ENCODE measurements around the gene MLLT1.
A peak's percentile ranks its signal among the peaks of the same experiment; 100 is the strongest.

Gene MLLT1

GRCh38 chr19:6221878-6222746, 57.7 kb downstream of the MLLT1 start:
- DNase-seq (ENCODE audit: low read depth in 2 of 2): no peak

DNA sequence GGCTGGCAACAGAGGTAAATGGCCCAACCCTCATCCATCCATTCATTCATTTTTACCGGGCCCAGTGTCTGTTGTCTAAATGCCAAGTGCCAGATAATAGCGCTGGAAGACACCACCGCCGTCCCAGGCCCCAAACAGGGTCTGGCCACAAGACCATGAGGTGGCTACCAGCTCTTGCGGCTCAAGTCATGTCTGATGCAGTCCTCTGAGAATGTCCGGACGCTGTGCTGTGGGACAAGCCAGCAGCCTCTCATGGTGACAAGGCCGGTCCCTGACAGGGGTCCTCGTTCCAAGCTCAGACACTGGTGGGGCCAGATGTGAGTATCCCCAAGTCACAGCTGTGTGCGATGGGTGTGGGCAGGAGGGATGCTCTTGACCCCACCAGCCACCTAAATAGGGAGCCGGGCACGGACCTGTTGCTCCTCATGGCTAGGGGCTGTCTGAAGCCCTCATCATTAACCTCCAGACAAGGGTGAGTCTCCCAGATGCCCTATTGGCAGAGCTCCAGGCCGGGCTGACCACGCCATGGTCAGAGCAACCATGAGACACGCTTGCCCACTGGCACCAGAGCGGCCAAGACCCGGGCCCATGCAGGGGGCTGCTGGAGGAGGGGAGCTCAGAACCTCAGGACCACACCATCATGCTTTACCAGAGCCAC, 58.4 kb downstream of the MLLT1 start:
- no peak for DNase-seq (ENCODE audit: low read depth in 2 of 2)

- no peak for DNase-seq (ENCODE audit: low read depth in 2 of 2)
Observed at GRCh38 chr19:6220385-6221191, 59.2 kb downstream of the MLLT1 start.

DNA sequence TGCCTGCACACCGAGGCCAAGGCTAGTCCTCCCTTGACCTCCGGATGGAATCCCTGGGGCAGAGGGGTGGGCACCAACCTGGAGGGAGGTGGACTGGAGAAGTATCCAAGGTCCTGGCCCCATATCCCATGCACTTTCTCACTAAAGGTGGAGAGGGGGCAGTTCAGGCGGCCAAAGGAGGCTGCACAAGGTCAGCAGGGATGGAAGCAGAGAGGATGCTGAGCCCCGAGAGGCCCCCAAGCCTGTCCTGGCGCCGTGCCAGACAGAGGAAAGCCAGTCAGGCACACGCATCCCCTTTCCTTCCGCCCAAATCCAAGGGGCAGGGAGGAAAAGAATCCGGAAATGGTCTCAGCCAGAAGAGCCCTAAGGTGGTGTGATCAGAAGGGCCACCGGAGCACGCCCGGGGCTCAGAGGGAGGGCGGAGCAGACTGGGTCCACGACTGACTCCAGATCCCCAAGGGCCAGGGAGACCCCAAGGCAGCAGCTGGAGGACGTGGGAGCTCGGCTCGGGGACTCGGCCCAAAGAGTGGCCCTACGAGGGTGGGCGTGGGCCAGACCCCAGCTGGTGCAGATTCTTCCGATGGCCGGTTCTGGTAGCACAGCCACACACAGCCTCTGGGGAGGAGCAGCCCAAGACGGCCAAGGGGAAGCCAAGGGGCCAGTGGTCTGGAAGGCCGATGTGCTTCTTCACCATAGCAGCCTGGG, 60.0 kb downstream of the MLLT1 start:
- DNase-seq (ENCODE audit: low read depth in 2 of 2): no peak

DNA sequence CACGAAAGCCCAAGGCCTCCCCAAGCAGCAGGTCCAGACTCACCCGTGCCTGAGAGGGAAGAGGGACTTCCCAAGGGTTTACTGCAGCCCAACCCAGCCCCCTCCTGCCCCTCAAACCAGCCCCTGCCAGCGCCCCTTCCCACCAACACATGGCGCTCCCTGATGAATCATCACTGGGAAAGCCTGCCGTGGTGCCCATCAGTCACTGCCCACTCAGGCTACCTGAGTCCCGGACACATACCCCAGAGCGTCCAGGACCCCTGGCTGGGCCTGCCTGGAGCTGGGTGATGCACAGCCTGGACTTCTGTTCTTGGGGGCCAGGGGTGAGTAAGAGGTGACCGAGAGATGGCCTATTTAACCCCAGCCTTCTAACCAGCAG, 60.6 kb downstream of the MLLT1 start:
- no peak for DNase-seq (ENCODE audit: low read depth in 2 of 2)

GRCh38 chr19:6218491-6219146, 61.2 kb downstream of the MLLT1 start:
- peak; percentile 59 to 67 for DNase-seq (ENCODE audit: low read depth in 2 of 2)

DNA sequence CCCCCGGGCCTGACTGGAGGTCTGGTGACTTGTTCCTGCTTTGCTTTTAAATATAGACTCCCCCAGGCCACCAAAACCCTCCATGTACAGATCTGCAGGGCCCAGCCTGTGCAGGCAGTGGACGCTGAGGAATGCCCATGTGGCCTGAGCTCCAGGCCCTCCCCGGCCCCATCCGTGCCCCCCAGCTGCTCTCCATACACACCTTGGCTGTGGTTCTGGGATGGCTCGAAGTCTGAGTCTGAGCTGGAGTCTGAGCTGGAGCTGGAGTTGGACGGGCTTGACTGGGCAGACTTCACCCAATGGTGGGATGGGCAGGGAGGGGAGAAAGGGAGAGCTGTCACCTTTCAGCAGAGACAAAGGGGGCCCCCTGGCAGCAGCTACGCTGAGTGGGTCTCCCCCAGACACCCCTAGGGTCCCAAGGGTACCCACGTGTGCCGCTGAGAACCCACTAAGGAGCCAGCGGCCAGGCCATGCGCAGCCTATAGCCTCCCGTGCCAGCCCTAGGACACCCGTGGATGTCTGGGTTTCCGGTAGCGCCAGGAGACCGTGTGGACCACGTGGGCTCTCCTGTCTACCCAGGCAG, 61.9 kb downstream of the MLLT1 start:
- DNase-seq (ENCODE audit: low read depth in 2 of 2): no peak

DNA sequence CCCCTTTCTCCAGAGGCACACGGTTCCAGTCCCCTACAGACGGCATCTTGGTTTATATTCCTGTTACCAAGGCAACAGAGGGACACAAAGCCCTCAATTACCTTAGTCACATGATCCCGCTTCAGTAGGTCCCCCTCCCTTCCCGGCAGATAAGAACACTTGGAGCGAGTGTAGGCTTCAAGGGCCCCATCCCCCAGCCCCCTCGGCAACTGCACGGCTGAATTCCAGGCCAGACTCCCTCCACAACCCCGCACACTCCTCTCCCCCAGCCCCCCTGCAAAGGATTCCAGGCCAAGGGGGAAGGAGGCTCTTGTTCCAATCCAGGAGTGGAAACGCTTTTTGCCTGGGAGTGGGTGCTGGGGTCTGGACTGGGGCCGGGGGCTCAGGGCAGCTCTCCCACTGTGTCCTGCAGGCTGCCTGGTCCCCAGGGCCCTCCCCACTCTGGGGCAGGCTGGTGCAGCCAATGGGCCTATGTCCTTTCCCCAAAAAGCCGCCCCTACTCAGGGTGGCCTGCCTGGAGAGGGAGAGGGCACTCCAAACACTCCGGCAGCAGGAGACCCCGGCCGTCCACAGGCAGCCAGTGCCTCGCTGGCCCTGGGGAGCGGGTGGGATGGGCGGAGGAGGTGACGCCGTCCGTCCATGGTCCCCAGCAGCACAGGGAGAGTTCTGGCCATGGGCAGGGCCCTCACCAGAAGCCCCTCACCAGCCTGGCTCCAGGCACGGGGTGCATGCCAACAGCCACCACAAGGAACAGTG, 62.6 kb downstream of the MLLT1 start:
- DNase-seq (ENCODE audit: low read depth in 2 of 2): no peak

- no peak for DNase-seq (ENCODE audit: low read depth in 2 of 2)
Observed at GRCh38 chr19:6216236-6216995, 63.4 kb downstream of the MLLT1 start.

DNA sequence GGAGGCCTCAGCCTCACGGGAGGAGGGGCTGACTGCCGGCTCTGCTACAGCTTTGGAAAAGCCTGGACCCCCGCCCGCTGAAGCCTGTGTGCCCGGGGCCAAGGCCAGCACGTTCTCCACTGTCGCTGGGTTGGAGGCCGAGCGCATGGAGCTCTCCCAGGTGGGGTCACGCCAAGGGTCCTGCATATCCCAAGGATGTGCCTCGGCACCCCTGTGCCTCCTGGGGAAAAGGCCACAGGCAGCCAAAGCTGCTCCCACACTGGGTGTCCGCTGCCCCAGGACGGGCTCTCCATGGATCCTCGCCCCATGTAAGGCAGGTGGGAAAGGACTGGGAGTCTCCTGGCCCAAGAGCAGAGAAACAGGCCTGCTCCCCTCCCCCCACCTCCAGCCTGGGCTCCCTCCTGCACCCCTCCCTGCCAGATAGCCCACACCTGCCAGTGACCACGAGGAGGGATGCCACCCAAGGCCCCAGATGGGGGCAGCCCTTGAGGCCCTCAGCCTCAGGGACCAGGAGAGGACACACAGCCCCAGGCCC, 64.0 kb downstream of the MLLT1 start:
- DNase-seq (ENCODE audit: low read depth in 2 of 2): no peak

DNA sequence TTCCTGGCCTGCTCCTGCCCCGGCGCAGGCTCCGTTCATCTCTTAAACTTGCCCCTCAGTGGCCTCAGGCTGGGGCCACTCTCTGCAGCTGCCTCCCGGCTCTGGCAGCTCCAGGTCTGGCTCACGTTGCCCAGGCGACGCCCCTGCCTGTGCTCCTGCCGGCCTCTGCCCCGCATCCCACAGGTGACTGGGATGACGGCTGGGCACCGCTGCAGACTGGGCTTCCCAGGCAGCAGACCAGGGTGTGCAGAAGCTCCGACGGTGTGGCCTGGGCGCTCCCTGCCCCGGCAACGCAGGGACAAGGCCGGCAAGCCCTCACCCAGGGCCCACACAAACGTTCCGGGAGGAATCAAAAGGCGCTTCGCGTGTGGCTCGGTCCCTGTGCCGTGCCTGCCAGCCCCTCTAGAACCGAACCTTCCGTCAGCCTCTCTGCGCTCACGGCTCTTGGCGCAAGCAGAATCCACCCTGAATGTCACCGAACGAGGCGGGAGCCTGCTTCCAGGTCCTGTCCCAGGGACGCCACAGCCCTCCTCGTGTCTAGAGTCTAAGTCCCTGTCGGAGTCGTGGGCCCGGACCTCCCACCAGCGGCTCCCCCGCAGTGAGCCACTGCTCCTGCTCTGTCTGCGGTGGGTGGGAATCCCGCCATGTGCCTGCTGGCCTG, 64.8 kb downstream of the MLLT1 start:
- no peak for DNase-seq (ENCODE audit: low read depth in 2 of 2)

DNA sequence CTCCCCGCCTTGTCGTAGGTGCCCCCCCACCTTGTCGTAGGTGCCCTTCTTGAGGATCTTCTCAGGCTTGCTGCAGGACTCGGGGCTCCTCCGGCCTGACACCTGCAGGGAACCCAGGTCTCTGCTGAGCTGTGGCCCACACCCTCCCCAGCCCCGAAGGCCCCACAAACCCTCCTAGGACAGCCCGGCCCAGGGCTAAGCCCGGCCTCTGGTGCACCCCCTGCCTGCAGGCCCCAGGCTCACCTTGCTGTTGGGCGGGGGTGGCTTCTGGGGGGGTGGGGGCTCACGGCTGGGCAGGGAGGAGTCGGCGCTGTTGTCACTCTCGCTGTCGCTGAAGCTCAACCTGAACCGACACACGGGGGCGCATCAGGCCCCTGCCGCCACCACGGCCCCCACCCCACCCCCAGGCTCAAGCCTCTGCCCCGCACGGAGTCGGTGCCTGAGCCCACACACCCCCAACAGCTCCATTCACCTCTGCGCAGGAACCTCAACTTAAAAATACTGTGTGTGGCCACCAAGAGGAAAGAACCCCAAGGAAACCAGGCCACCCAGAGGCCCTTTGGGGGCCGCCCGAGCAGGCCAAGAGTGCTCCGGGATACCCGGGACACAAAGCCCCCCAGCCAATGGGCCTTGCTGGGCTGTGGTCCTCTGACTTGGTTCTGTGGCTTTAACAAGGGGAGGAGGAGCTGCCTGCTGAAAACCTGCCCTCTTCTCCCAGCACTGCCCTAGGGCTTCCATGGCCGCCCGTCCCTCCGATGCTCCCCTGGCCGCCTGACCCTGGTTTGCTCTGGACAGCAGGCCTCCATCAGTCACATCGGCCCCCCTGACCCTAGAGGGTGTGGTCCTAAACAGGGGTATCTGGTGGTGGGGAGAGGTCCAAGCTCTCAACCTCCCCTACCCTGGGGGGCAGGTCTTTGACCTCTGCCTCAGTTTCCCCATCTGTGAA, 65.8 kb downstream of the MLLT1 start:
- DNase-seq (ENCODE audit: low read depth in 2 of 2): no peak

- DNase-seq (ENCODE audit: low read depth in 2 of 2): no peak
Observed at GRCh38 chr19:6213266-6213595, 66.5 kb downstream of the MLLT1 start.

- no peak for DNase-seq (ENCODE audit: low read depth in 2 of 2)
Observed at GRCh38 chr19:6212403-6213265, 67.1 kb downstream of the MLLT1 start.

GRCh38 chr19:6211632-6212402, 68.0 kb downstream of the MLLT1 start:
- no peak for DNase-seq (ENCODE audit: low read depth in 2 of 2)

Measured in stimulated activated CD8-positive, alpha-beta memory T cell treated with anti-CD3 and anti-CD28 coated beads, Interleukin-2, amount 100 ng/mL, for 1 hour (primary cell).